ENCODE measurements around the gene AMH. TPM values are rescaled to one million over a fixed set of nuclear protein-coding genes. Genes with fewer than 3 reads are reported as not detected.

The AMH gene
- total RNA-seq, 1 donor from 2014 or later: 3.5 TPM

DNA sequence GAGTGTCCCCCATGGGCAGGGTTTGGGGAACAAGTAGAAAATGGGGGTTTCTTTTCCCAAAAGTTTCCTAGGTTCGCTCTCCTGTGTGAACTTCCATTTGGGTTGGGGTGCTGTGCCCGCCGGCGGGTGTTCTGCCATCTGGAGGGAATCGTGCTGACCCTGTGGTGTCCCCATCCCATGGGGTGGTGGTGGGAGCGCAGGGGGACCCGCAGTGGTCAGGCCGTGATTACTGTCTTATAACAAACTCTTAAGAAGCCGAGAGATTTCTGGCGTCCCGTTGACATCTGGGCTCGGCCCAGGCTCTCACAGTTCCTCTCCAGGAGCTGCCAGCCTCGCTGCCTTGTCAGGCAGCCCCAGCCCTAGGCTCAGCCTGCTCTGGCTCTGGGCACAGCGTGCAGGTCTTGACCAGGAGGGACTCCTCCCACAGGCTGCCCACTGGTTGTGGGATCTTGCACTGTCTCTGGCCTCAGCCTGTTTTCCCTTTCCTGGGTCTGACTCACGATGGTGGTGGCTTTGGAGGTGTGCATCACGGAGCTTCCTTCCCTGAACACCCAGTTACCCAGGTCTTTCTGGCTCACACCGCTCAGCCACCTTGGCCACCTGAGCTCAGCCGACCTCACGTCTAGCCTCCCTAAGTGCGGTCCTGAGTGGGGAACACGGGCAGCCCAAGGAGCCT is 47.5 kb upstream of the AMH start:
- H3K27me3 Mint-ChIP-seq (ENCODE audit: insufficient read depth, low read depth): peaks cover 10% of the 10 kb centered on the region
- TF ChIP-seq EZH2phosphoT487 (IDR thresholded peaks at IDR 0.05) (no peak), EZH2 (IDR thresholded peaks at IDR 0.05) (no peak), CTCF (IDR thresholded peaks at IDR 0.05) (no peak)
- peaks cover 13% of the 10 kb centered on the region for H3K79me2 ChIP-seq (ENCODE audit: low read depth)
- H3K27me3 ChIP-seq: no peaks in the 10 kb centered on the region
- no peak overlapping the region for H3K4me2 ChIP-seq
- H3K4me3 ChIP-seq: no peak overlapping the region
- peaks cover 5% of the 10 kb centered on the region for H3K4me1 Mint-ChIP-seq
- no peaks in the 10 kb centered on the region for H3K36me3 ChIP-seq
- H2AFZ ChIP-seq (replicated peaks): no peak overlapping the region
- peak overlapping the region; percentile 70 for H3K27ac ChIP-seq
- no peak overlapping the region for H3K4me3 Mint-ChIP-seq
- peaks cover 11% of the 10 kb centered on the region for H3K36me3 Mint-ChIP-seq
- peaks cover 6% of the 10 kb centered on the region for H3F3A ChIP-seq (ENCODE audit: low read depth)
- H3K27ac Mint-ChIP-seq: no peak overlapping the region
- H3K9me3 Mint-ChIP-seq: no peaks in the 10 kb centered on the region
- H3K9ac ChIP-seq: no peak overlapping the region
- H3K4me1 ChIP-seq: peaks cover 6% of the 10 kb centered on the region
- peaks cover 39% of the 10 kb centered on the region for H4K20me1 ChIP-seq (ENCODE audit: low read depth)
- DNase-seq (ENCODE audit: low spot score): no peak
- no peaks in the 10 kb centered on the region for H3K9me3 ChIP-seq (ENCODE audit: low read depth)

- Histone ChIP-seq H3K36me3 (no peaks in the 10 kb centered on the region), H3K9ac (no peak overlapping the region), H2AFZ (replicated peaks) (no peak overlapping the region), H3K4me3 (no peak overlapping the region), H3K4me1 (peaks cover 6% of the 10 kb centered on the region), H3K79me2 (ENCODE audit: low read depth) (peaks cover 13% of the 10 kb centered on the region), H4K20me1 (ENCODE audit: low read depth) (peaks cover 31% of the 10 kb centered on the region), H3F3A (ENCODE audit: low read depth) (peaks cover 6% of the 10 kb centered on the region), H3K27ac (no peak overlapping the region), H3K4me2 (no peak overlapping the region), H3K9me3 (ENCODE audit: low read depth) (no peaks in the 10 kb centered on the region), H3K27me3 (no peaks in the 10 kb centered on the region)
- Mint-ChIP-seq H3K9me3 (no peaks in the 10 kb centered on the region), H3K4me3 (no peak overlapping the region), H3K27me3 (ENCODE audit: insufficient read depth, low read depth) (peaks cover 10% of the 10 kb centered on the region), H3K4me1 (peaks cover 5% of the 10 kb centered on the region), H3K27ac (no peak overlapping the region), H3K36me3 (peaks cover 9% of the 10 kb centered on the region)
- no peak for TF ChIP-seq EZH2 (IDR thresholded peaks at IDR 0.05)
- no peak for TF ChIP-seq CTCF (IDR thresholded peaks at IDR 0.05)
- no peak for TF ChIP-seq EZH2phosphoT487 (IDR thresholded peaks at IDR 0.05)
- no peak for DNase-seq (ENCODE audit: low spot score)
Observed at GRCh38 chr19:2202366-2202765, 46.8 kb upstream of the AMH start.

DNA sequence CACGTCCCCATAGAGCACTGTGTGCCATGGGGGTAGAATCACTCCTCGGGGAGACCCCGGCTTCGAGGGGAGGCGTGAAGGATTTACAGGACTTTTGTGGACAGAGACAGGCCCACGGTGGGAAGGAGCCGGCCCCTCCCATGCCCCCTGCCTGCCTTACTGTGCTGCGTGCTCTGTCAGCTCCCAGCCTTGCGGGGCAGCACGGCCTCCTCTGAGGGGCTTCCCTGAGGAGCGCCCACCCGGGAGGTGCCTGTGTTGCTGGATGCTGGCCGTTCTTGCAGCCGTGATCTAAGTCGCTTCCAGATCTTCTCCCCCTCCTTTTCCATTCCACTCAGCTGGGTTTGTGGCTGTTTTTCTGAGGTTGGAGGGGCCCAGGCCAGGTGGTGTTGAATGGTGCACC is 42.1 kb upstream of the AMH start:
- Histone ChIP-seq H3K9ac (no peak overlapping the region), H4K20me1 (ENCODE audit: low read depth) (peaks cover 17% of the 10 kb centered on the region), H3K27me3 (no peaks in the 10 kb centered on the region), H3F3A (ENCODE audit: low read depth) (no peaks in the 10 kb centered on the region), H3K4me2 (no peak overlapping the region), H3K4me3 (no peak overlapping the region), H3K4me1 (peaks cover 5% of the 10 kb centered on the region), H3K79me2 (ENCODE audit: low read depth) (no peaks in the 10 kb centered on the region), H3K36me3 (no peaks in the 10 kb centered on the region), H3K27ac (no peak overlapping the region), H3K9me3 (ENCODE audit: low read depth) (no peaks in the 10 kb centered on the region), H2AFZ (replicated peaks) (no peak overlapping the region)
- Mint-ChIP-seq H3K27me3 (ENCODE audit: insufficient read depth, low read depth) (peaks cover 15% of the 10 kb centered on the region), H3K27ac (no peak overlapping the region), H3K4me3 (no peak overlapping the region), H3K9me3 (no peaks in the 10 kb centered on the region), H3K4me1 (no peaks in the 10 kb centered on the region), H3K36me3 (peaks cover 15% of the 10 kb centered on the region)
- no peak for DNase-seq (ENCODE audit: low spot score)
- no peak for TF ChIP-seq EZH2 (IDR thresholded peaks at IDR 0.05)
- TF ChIP-seq CTCF (IDR thresholded peaks at IDR 0.05): no peak
- TF ChIP-seq EZH2phosphoT487 (IDR thresholded peaks at IDR 0.05): no peak
